GM19463 (cell line): ENCODE measurements around the gene ETNK1.
"Not testable (repeated sequence)": the region's sequence is repeated elsewhere in the genome, so short reads cannot be mapped to it uniquely, and the experiment has no call there.

Experiments
- ATAC-seq: cut with Tn5 transposase; IDR thresholded peaks from one replicate; pipeline ENCODE4 v1.9.1; 2021; ENCODE audit warnings: mild to moderate bottlenecking, moderate library complexity; ENCODE audit not compliant: unreplicated experiment

Gene ETNK1

GRCh38 chr12:22624870-22625761 lies at the start of gene ETNK1:
Gene ETNK1 (plus strand): TSS chr12:22625171. CDS start chr12:22625431, 260 bp downstream.
- ATAC-seq, result peak; percentile 99

GRCh38 chr12:22576065-22576464 lies 48.9 kb upstream of the ETNK1 start:
- ATAC-seq, result no peak

GRCh38 chr12:22576473-22576872 lies 48.5 kb upstream of the ETNK1 start:
- no peak for ATAC-seq

GRCh38 chr12:22577667-22578066 lies 47.3 kb upstream of the ETNK1 start:
- ATAC-seq, result no peak

- ATAC-seq, result no peak
These were observed 46.6 kb upstream of the ETNK1 start for GRCh38 chr12:22578328-22578727.

- no peak for ATAC-seq
These were observed 36.2 kb upstream of the ETNK1 start for GRCh38 chr12:22588817-22589216.

- no peak for ATAC-seq
These were observed 31.1 kb upstream of the ETNK1 start for GRCh38 chr12:22593864-22594263.

- not testable (repeated sequence) for ATAC-seq
These were observed 27.4 kb upstream of the ETNK1 start for GRCh38 chr12:22597539-22597938.

GRCh38 chr12:22598141-22598762 lies 26.7 kb upstream of the ETNK1 start:
- ATAC-seq, result no peak

- no peak for ATAC-seq
These were observed 26.2 kb upstream of the ETNK1 start for GRCh38 chr12:22598763-22599161.

GRCh38 chr12:22600181-22600580 lies 24.8 kb upstream of the ETNK1 start:
- no peak for ATAC-seq

- ATAC-seq, result no peak
These were observed 15.5 kb upstream of the ETNK1 start for GRCh38 chr12:22609501-22609900.

- ATAC-seq, result no peak
These were observed 14.8 kb upstream of the ETNK1 start for GRCh38 chr12:22610131-22610530.

GRCh38 chr12:22612822-22613221 lies 12.1 kb upstream of the ETNK1 start:
- not testable (repeated sequence) for ATAC-seq

- no peak for ATAC-seq
These were observed 8.9 kb upstream of the ETNK1 start for GRCh38 chr12:22615963-22616501.

- no peak for ATAC-seq
These were observed 7.3 kb upstream of the ETNK1 start for GRCh38 chr12:22617630-22618029.

GRCh38 chr12:22624548-22624869 lies 462 bp upstream of the ETNK1 start:
- ATAC-seq, result peak; percentile 1

GRCh38 chr12:22625762-22626294 lies 857 bp downstream of the ETNK1 start:
- peak; percentile 31 for ATAC-seq

- ATAC-seq, result no peak
These were observed 1.4 kb downstream of the ETNK1 start for GRCh38 chr12:22626406-22626805.

- ATAC-seq, result no peak
These were observed 2.4 kb downstream of the ETNK1 start for GRCh38 chr12:22627371-22627770.

GRCh38 chr12:22628228-22628627 lies 3.3 kb downstream of the ETNK1 start:
- ATAC-seq, result no peak
